NB4 (cell line): ENCODE measurements around the gene ACSL6.

Experiments used
- DNase-seq: peaks from one replicate; pipeline ENCODE4 v3.0.0; 2010; ENCODE audit warnings: low read depth
- H3K4me3 ChIP-seq: one replicate; pipeline ENCODE4 v1.5.1; 2011; ENCODE audit warnings: mild to moderate bottlenecking, low read depth, low read length, moderate library complexity
- MYC ChIP-seq: IDR thresholded peaks from 2 replicates; pipeline ENCODE4 v1.6.1; 2011; ENCODE audit warnings: low read depth, low read length
- POLR2A ChIP-seq: IDR thresholded peaks from 2 replicates; pipeline ENCODE4 v1.6.1; 2011; ENCODE audit warnings: mild to moderate bottlenecking; ENCODE audit not compliant: insufficient read length; ENCODE audit errors: extremely low read depth
- TF ChIP-seq, protein P1 (sequence below): IDR thresholded peaks from one replicate; pipeline ENCODE4 v1.5.1; 2012; ENCODE audit warnings: low read depth, low read length
- TF ChIP-seq, protein P2 (sequence below): IDR thresholded peaks from 2 replicates; pipeline ENCODE4 v1.6.1; 2011; ENCODE audit warnings: low read depth, low read length

ACSL6 gene

DNA sequence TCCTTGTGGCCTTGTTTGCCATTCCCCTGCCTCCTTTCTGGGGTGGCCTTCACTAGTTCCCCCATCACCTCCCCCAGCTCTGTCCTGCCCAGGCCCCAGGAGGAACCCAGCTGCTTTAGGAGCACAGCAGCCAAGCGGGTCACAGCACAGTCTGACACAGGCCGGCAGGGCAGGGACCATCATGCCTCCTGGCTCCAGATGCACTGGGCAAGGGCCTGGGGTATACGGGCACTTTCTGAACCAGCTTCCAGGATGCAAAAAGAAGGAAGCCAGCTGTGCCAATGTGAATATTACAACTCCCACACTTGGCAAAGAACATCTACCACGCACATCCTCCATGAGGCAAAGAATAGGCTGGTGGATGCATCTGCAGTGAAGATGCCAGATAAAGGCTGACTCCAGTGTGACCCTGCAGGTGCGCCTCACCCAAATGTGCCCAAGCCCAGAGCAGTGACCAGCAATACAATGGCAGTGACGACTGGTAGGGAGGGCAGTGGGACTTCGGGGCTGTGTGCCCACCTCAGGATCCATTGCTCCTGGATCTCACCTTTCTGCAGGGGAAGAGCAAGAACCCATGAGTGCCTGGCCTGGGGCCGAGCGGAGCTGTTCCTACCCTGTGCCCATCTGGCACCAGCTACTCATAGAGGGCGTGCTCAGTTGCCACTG lies 42.7 kb upstream of the ACSL6 start:
- no peak for TF ChIP-seq MYC
- TF ChIP-seq, protein P1, sequence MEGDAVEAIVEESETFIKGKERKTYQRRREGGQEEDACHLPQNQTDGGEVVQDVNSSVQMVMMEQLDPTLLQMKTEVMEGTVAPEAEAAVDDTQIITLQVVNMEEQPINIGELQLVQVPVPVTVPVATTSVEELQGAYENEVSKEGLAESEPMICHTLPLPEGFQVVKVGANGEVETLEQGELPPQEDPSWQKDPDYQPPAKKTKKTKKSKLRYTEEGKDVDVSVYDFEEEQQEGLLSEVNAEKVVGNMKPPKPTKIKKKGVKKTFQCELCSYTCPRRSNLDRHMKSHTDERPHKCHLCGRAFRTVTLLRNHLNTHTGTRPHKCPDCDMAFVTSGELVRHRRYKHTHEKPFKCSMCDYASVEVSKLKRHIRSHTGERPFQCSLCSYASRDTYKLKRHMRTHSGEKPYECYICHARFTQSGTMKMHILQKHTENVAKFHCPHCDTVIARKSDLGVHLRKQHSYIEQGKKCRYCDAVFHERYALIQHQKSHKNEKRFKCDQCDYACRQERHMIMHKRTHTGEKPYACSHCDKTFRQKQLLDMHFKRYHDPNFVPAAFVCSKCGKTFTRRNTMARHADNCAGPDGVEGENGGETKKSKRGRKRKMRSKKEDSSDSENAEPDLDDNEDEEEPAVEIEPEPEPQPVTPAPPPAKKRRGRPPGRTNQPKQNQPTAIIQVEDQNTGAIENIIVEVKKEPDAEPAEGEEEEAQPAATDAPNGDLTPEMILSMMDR = no peak
- TF ChIP-seq POLR2A = no peak
- TF ChIP-seq, protein P2, sequence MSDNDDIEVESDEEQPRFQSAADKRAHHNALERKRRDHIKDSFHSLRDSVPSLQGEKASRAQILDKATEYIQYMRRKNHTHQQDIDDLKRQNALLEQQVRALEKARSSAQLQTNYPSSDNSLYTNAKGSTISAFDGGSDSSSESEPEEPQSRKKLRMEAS = no peak
- H3K4me3 ChIP-seq = no peak overlapping the region
- no peak for DNase-seq

DNA sequence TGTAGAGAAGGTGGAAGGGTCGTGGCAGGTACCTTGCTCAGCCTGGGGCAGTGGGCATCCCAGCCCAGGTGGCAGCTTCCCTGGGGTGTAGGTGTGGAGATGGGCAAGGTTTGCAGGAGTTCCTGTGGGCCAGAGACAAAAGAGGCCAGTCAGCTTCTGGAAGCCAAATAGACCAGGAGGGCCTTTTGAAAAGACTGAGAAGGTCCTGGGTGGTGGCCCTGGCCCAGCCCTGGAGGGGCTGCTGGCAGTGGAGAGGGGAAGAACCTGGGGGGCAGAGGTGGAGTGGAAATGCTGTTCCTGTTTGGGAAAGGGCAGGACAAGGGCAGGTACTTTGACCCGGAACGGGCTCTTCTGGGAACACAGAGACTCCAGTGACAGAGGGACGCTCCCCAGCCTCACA lies 42.0 kb upstream of the ACSL6 start:
- no peak for DNase-seq
- TF ChIP-seq, protein P2 = no peak
- no peak for TF ChIP-seq MYC
- TF ChIP-seq POLR2A = no peak
- TF ChIP-seq, protein P1 = no peak
- H3K4me3 ChIP-seq = no peak overlapping the region

DNA sequence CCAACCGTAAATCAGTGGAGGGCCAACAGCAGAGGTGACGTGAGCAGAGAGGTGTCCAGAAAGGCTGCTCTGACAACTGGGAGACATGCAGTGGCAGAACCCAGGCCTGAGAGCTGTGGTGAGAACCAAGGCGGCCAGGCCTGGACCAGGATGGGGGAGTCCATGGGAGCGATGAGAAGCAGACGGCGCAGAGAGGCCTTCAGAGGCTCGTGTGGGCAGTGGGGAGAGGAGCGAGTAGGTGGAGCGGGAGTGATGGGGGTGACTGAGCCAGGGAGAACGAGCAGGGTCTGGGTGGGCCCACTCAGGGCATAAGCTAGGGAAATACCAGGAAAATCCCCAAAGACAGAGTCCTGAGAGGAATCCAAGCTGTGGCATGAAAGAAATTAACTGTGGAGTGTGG lies 41.1 kb upstream of the ACSL6 start:
- H3K4me3 ChIP-seq = no peak overlapping the region
- no peak for TF ChIP-seq POLR2A
- TF ChIP-seq, protein P1 = no peak
- no peak for TF ChIP-seq MYC
- TF ChIP-seq, protein P2 = no peak
- no peak for DNase-seq

DNA sequence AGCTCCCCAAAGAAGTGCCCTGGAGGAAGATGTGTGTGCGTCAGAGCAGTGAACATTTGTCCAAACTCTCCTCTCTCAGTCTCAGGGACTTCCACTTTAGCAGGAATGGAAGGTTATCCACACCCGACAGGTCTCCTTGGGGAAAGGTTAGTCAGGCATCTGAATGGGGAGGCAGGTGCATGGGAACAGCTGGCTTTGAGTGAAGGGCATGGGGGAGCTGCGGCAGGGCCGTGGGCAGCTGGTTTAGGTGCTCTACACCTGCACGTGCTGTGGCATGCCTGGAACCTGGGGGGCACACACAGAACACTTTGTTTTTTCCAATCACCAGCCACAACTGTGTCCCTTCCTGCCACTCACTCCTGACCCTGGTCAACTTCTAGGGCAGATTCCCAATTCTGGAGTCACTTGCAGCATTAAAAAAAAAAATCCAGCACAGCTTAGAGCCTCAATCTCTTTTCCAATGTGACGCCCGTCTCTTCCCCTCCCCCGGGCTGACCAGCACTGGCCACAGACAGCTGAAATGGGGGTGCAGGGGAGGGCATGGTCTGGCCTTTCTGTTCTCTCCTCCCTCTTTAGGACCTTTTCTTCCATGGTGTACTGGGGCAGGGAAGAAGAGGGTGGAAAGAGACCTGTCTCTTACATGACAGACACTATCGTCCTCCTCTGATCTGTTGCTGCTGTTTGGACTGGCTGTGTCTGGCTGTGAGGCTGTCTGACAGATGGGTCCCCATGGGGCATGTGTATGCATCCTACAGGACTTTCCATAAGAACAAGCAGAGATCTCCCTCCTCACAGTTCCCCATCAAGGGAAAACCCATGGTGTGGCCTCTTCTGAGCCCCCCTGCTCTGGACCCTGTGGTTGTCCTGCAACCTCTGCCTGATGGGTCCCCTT lies 39.4 kb upstream of the ACSL6 start:
- DNase-seq = no peak
- H3K4me3 ChIP-seq = no peak overlapping the region
- TF ChIP-seq, protein P2 = no peak

DNA sequence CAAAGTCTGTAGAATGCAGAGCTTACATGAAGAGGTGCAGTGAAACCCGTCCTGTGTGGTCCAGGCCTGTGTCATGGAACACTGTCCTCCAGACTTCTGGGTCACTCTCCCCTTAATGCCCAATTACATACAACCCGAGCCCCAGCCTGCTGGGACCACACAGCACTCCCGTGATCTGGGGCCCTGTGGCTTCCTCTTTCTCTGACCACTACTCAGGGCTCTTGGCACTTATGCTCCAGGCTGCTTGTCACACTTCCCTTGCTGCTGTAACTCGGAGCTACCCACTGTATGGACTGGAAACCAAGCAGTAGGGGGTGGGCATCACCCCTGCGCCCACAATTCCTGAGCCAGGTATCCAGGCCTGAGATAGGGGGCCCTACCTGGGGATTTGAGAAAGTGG lies 38.7 kb upstream of the ACSL6 start:
- no peak overlapping the region for H3K4me3 ChIP-seq
- no peak for TF ChIP-seq MYC
- TF ChIP-seq, protein P2 = no peak
- no peak for TF ChIP-seq POLR2A
- TF ChIP-seq, protein P1 = no peak
- DNase-seq = peak; percentile 77

DNA sequence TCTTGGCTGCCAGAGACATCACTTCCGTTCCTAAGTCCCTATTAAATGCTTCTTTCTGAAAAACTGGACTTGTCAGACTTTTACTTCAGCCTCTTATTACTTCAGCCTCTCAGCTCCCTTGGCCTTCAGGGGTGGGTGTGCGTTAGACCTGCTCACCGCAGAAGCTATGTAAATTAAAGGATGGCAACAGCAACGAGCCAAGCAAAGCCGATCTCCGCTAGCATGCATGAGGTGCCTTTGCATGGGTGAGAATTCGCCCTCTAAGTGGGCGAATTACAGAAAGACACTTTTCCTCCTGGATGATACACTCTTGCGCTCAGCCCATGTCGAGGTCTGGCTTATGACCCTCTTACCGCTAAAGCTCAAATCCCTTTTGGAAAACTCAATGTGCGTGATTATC lies 38.1 kb upstream of the ACSL6 start:
- no peak for DNase-seq
- no peak overlapping the region for H3K4me3 ChIP-seq
- TF ChIP-seq POLR2A (no peak), MYC (no peak)
- TF ChIP-seq, protein P2 = no peak
- TF ChIP-seq, protein P1 = no peak
